ENCODE measurements around the gene AP2A1. TPM values are rescaled to one million over a fixed set of nuclear protein-coding genes. Genes with fewer than 3 reads are reported as not detected.

AP2A1 gene
- total RNA-seq, 1 donor from 2014 or later, result 168 TPM

DNA sequence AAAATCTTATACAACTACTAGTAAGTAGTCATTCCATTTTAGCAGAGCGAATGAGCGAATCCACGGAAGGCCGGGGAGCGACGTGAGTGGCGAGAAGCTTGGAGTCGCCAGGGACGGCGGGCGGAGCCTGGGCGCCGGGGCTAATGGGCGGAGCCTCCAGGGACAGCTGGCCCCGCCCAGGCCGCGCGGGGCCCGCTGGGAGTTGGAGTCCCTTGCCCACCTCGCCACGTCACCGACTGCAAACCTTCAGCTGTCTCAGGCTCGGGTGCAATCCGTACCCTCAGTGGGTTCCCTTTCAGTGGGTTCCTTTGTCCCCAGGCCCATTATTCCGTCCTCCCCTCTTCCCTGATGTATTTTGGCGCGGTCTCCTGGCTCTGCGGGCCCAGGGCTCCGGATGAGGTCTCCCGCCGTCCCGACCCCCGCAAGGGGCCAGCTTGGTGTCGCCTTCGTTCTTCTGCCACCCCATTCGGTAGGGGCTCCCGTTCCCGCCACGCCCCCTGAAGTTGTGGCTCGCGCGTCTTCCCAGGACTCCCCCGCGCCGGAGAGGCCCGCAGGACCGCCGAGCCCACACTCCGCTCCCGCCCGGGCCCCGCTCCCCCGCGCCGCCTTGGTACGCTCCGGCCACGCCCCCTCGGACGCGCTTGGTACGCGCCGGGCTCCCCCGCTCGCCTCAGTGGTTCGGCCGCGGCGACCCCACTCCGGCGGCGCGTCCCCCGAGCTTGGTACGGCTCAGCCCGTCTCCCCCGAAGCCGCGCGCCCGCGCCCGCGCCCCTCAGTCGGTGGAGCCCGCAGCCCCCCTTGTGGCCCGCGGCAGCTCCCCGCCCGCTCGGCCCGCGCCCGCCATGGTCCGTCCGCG, 83.9 kb downstream of the AP2A1 start, which contains the start of gene PTOV1:
PTOV1 (plus strand) TSS at position 673 of the 856 bp plus-strand sequence.
- Histone ChIP-seq H3K79me2 (ENCODE audit: insufficient read depth, low read length) (peaks cover 50% of the 10 kb centered on the region), H3K4me3 (ENCODE audit: insufficient read depth, low read depth, low read length) (peak within 1 kb of the TSS; percentile 75), H3K4me1 (ENCODE audit: insufficient read depth, low read length) (peaks cover 28% of the 10 kb centered on the region), H3K27me3 (ENCODE audit: insufficient read depth, low read length) (no peaks in the 10 kb centered on the region), H3K4me2 (ENCODE audit: low read length) (peak within 1 kb of the TSS; percentile 93), H2AFZ (ENCODE audit: low read depth, low read length) (peak within 1 kb of the TSS; percentile 80), H3K36me3 (ENCODE audit: insufficient read depth, low read length) (no peaks in the 10 kb centered on the region), H3K27ac (ENCODE audit: low read depth, low read length) (peak within 1 kb of the TSS; percentile 97), H4K20me1 (ENCODE audit: insufficient read depth, low read length) (peaks cover 55% of the 10 kb centered on the region), H3K9me3 (ENCODE audit: insufficient read depth, low read depth, low read length) (no peaks in the 10 kb centered on the region), H3K9ac (ENCODE audit: low read length) (peak within 1 kb of the TSS; percentile 99)
- FAIRE-seq (no peak), DNase-seq (ENCODE audit: low read depth) (peak; percentile 75)
- H3K36me3 Mint-ChIP-seq (ENCODE audit: low read depth, unreplicated experiment), result peaks cover 19% of the 10 kb centered on the region
- H3K4me1 Mint-ChIP-seq (ENCODE audit: low read depth, unreplicated experiment), result peaks cover 24% of the 10 kb centered on the region
- H3K27ac Mint-ChIP-seq (ENCODE audit: unreplicated experiment), result peak within 1 kb of the TSS; percentile 92
- no peaks in the 10 kb centered on the region for H3K27me3 Mint-ChIP-seq (ENCODE audit: low read depth, unreplicated experiment)
- peak within 1 kb of the TSS; percentile 93 for H3K4me3 Mint-ChIP-seq (ENCODE audit: unreplicated experiment)
- TF ChIP-seq, protein P1, sequence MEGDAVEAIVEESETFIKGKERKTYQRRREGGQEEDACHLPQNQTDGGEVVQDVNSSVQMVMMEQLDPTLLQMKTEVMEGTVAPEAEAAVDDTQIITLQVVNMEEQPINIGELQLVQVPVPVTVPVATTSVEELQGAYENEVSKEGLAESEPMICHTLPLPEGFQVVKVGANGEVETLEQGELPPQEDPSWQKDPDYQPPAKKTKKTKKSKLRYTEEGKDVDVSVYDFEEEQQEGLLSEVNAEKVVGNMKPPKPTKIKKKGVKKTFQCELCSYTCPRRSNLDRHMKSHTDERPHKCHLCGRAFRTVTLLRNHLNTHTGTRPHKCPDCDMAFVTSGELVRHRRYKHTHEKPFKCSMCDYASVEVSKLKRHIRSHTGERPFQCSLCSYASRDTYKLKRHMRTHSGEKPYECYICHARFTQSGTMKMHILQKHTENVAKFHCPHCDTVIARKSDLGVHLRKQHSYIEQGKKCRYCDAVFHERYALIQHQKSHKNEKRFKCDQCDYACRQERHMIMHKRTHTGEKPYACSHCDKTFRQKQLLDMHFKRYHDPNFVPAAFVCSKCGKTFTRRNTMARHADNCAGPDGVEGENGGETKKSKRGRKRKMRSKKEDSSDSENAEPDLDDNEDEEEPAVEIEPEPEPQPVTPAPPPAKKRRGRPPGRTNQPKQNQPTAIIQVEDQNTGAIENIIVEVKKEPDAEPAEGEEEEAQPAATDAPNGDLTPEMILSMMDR (IDR thresholded peaks at IDR 0.05; ENCODE audit: insufficient read depth, low read depth, low read length), result no peak
- no peak for TF ChIP-seq EZH2 (IDR thresholded peaks at IDR 0.05; ENCODE audit: insufficient read depth, low read length)
- peaks cover 13% of the 10 kb centered on the region for H3K9me3 Mint-ChIP-seq (ENCODE audit: unreplicated experiment)

DNA sequence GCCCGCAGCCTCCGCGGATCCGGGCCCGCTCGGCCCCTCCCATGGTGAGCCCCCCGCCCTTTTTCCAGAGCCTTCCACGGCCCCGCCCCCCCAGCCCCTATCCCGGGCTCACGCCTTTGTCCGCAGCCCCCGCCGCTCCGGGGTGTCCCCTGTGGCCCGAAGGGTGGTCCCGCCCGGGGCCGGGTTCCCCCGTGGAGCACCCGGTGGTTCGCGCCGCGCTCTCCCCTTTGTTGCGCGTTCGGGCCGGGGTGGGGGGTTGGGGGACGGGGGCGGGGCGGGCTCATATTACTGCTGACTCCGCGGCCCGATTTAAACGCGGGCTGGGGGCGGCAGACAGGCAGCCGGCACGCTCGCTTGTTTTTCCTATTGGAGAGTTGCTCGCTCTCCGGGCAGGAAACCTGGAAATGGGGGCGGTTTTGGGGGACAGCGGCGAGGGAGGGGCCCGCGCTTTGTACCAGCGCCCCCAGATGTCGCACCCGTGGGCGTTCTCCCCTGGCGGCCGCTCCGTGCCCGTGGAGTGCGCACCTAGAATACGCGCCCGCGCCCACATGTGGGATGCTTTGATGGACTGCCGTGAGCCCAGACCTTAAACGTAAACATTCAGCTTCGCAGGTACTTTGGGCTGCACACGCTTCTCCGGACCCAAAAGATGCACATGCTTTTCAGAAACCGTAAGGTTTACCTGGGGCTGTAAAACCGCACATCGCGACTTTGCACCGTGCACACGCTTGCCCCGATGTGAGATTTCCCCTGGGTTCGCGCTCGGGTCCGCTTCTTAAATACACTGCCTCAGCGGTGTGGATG, 84.9 kb downstream of the AP2A1 start:
- no peak overlapping the region for H3K27ac Mint-ChIP-seq (ENCODE audit: unreplicated experiment)
- H3K9me3 ChIP-seq (ENCODE audit: insufficient read depth, low read depth, low read length), result no peaks in the 10 kb centered on the region
- DNase-seq (ENCODE audit: low read depth), result no peak
- H3K27me3 ChIP-seq (ENCODE audit: insufficient read depth, low read length), result no peaks in the 10 kb centered on the region
- H3K4me3 ChIP-seq (ENCODE audit: insufficient read depth, low read depth, low read length), result peak overlapping the region; percentile 75
- no peaks in the 10 kb centered on the region for H3K36me3 ChIP-seq (ENCODE audit: insufficient read depth, low read length)
- H4K20me1 ChIP-seq (ENCODE audit: insufficient read depth, low read length), result peaks cover 63% of the 10 kb centered on the region
- peak overlapping the region; percentile 93 for H3K4me2 ChIP-seq (ENCODE audit: low read length)
- peaks cover 53% of the 10 kb centered on the region for H3K79me2 ChIP-seq (ENCODE audit: insufficient read depth, low read length)
- peaks cover 10% of the 10 kb centered on the region for H3K9me3 Mint-ChIP-seq (ENCODE audit: unreplicated experiment)
- H3K4me1 Mint-ChIP-seq (ENCODE audit: low read depth, unreplicated experiment), result peaks cover 24% of the 10 kb centered on the region
- no peaks in the 10 kb centered on the region for H3K27me3 Mint-ChIP-seq (ENCODE audit: low read depth, unreplicated experiment)
- H3K4me1 ChIP-seq (ENCODE audit: insufficient read depth, low read length), result peaks cover 28% of the 10 kb centered on the region
- peak overlapping the region; percentile 93 for H3K4me3 Mint-ChIP-seq (ENCODE audit: unreplicated experiment)
- TF ChIP-seq EZH2 (IDR thresholded peaks at IDR 0.05; ENCODE audit: insufficient read depth, low read length), result no peak
- TF ChIP-seq, protein P1 (IDR thresholded peaks at IDR 0.05; ENCODE audit: insufficient read depth, low read depth, low read length), result no peak
- FAIRE-seq, result no peak
- peak overlapping the region; percentile 97 for H3K27ac ChIP-seq (ENCODE audit: low read depth, low read length)
- H3K36me3 Mint-ChIP-seq (ENCODE audit: low read depth, unreplicated experiment), result peaks cover 18% of the 10 kb centered on the region
- no peak overlapping the region for H2AFZ ChIP-seq (ENCODE audit: low read depth, low read length)
- peak overlapping the region; percentile 99 for H3K9ac ChIP-seq (ENCODE audit: low read length)

All from astrocyte (in vitro differentiated cells and primary cell).